GM21528 (cell line): ENCODE measurements around the gene ZNF519.
"Not testable (repeated sequence)": the region's sequence is repeated elsewhere in the genome, so short reads cannot be mapped to it uniquely, and the experiment has no call there.

Experiments
- ATAC-seq: cut with Tn5 transposase; IDR thresholded peaks from one replicate; pipeline ENCODE4 v1.9.1; 2021; ENCODE audit warnings: mild to moderate bottlenecking, moderate library complexity; ENCODE audit not compliant: unreplicated experiment, low FRiP score

ZNF519 gene

GRCh38 chr18:14147935-14148865 is 16.0 kb upstream of the ZNF519 start:
- ATAC-seq: not testable (repeated sequence)

- ATAC-seq: not testable (repeated sequence)
Measured at GRCh38 chr18:14146771-14147170, 14.5 kb upstream of the ZNF519 start.

DNA sequence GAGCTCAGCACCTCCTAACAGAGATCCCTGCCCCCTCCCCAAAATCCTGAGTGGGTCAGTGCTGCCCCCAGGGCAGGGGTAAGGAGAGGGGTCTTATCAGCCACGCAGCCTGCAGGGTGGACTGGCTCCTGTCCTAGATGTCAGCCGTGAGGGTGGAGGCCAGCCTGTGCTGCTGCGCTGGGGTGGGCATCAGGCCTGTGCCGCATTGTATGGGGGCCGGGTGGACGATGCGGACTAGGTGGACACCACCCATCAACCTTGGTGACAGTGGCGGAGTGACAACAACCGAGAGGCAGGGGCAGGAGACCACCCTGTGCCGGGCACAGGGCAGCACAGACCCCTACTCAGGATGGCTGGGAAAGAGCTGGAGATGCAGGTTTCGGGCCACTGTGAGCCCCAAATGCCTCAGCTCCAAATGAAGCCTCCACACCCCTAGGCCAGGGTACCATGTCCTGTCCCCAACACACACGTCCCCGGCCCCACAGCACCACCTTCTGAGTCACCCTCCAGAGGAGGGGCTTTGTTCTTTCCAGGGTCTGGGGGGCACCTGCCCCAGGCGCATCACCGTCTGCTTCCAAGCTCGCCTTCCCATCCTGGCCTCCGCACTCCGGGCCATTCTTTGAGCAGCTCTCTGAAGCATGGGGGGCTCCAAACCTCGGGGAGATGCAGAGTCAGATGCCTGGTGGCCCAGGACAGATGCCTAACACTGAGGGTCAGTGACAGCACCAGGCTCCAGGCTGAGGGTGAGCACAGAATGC is 13.5 kb upstream of the ZNF519 start:
- ATAC-seq: not testable (repeated sequence)

DNA sequence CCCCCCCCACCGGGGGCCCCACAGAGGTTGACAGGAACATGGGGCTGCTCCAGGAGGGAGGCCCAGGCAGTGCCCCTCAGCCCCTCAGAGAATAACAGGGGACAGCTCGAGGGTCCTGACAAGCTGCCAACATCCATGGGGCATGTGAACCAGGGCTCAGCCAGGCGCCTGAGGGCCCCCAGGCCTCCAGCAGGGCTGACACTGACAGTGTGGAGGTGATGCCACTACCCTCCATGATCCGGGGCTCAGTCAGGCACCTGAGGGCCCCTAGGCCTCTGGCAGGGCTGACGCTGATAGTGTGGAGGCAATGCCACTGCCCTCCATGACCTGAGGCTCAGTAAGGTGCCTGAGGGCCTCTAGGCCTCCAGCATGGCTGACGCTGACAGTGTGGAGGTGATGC is 12.8 kb upstream of the ZNF519 start:
- ATAC-seq: not testable (repeated sequence)

GRCh38 chr18:14144628-14144895 is 12.3 kb upstream of the ZNF519 start:
- ATAC-seq: no peak

- ATAC-seq: not testable (repeated sequence)
Measured at GRCh38 chr18:14143871-14144627, 11.8 kb upstream of the ZNF519 start.

GRCh38 chr18:14143396-14143795 is 11.2 kb upstream of the ZNF519 start:
- not testable (repeated sequence) for ATAC-seq

GRCh38 chr18:14142177-14142576 is 9.9 kb upstream of the ZNF519 start:
- not testable (repeated sequence) for ATAC-seq

- ATAC-seq: not testable (repeated sequence)
Measured at GRCh38 chr18:14139583-14139982, 7.3 kb upstream of the ZNF519 start.

GRCh38 chr18:14137971-14138370 is 5.7 kb upstream of the ZNF519 start:
- not testable (repeated sequence) for ATAC-seq

- ATAC-seq: peak; percentile 32
Measured at GRCh38 chr18:14131696-14132270, 452 bp downstream of the ZNF519 start.

GRCh38 chr18:14130804-14131203 is 1.4 kb downstream of the ZNF519 start:
- ATAC-seq: not testable (repeated sequence)

GRCh38 chr18:14124689-14125088 is 7.5 kb downstream of the ZNF519 start:
- ATAC-seq: no peak

DNA sequence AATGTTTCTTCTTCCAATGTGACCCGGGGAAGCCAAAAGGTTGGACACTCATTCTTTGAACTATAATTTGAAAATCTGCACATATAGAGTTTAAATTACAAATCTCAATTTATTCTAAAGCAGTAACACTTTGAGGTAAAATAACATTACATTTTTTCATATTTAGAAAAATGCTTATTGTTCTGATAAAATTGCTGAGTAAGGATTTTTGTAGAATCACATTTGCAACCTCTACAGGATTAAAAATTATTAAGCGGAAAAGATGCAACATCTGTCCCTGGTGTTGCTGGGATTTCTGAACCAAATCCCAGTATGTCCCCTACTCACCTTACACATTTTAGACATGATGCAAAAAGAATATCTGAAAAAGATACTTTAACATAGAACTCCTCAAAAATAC is 10.1 kb downstream of the ZNF519 start:
- ATAC-seq: no peak

DNA sequence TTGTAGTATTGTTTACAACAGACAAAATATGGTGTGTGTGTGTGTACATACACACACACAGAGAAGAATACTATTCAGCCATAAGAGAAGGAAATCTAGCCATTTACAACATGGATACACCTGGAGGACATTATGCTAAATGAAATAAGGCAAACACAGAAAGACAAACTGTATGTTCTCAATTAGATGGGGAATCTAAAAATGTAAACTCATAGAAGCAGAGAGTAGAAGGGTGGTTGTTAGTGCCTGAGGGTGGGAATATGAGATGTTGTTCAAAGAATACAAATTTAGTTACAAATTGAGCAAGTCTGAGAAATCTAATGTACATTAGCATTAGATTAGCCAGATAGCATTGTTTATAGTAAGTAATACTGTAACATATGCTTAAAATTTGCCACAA is 11.3 kb downstream of the ZNF519 start:
- no peak for ATAC-seq

DNA sequence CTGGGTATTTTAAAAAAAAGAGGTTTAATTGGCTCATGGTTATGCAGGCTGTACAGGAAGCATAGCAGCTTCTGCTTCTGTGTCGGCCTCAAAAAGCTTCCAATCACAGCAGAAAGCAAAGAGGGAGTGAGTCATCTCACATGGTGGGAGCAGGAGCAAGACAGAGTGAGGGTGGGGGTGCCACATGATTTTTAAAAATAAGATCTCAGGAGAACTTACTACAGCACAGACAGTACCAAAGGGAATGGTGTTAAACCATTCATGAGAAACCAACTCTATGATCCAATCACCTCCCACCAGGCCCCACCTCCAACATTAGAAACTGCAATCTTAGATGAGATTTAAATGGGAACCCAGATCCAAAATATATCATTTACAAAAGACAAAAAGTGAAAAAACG is 14.6 kb downstream of the ZNF519 start:
- no peak for ATAC-seq

GRCh38 chr18:14106906-14107305 is 25.3 kb downstream of the ZNF519 start:
- no peak for ATAC-seq

- no peak for ATAC-seq
Measured at GRCh38 chr18:14104906-14105748, 27.1 kb downstream of the ZNF519 start.

GRCh38 chr18:14104201-14104600 is 28.0 kb downstream of the ZNF519 start:
- ATAC-seq: no peak
